ENCODE data around the gene SEC31B. TPM values are rescaled to one million over a fixed set of nuclear protein-coding genes. Genes with fewer than 3 reads are reported as not detected.
A peak's percentile ranks its signal among the peaks of the same experiment; 100 is the strongest.

Gene SEC31B
- total RNA-seq, 1 experiment from 2014 or later, result 10.6 TPM

DNA sequence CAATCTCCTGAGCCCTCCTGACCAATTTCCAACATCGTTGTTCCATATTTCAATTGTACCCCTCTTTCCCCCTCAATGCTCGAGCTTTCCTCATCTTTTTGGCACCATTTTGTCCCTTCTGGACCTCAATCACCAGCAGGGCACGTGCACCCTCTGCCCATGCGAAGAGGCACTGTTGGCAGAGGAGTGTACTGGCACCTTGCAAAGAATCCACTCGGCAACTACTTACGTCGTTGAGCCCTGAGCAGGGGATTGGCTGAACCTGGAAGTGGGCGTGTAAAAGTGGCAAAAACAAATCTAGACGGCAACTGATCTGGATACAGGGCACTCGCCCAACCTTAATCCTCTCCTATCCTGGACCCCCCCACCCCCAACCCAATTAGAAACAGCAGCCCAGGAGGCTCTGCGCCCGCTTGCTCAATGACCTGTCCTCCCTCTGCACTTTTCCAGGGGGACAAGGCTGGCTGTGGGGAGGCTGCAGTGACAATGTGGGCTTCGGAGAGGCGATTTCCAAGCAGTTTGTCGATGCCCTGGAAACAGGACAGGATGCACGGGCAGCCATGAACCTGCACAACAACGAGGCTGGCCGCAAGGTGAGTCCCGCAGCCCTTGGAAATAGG is 38.1 kb downstream of the SEC31B start:
- DNase-seq (ENCODE audit: unreplicated experiment), result peak; percentile 89
- CTCF ChIA-PET, result interaction anchor here (0.6 to 2.8 kb wide), 15 partner anchors 8 to 615 kb away, joined by 3 to 18 read pairs (median 4); no protein-coding TSS in a partner anchor
- POLR2A ChIA-PET, result interaction anchor here (0.6 to 3.2 kb wide), 8 partner anchors 14 to 1939 kb away, joined by 3 to 11 read pairs (median 3); partner anchors contain the start of gene SCD

DNA sequence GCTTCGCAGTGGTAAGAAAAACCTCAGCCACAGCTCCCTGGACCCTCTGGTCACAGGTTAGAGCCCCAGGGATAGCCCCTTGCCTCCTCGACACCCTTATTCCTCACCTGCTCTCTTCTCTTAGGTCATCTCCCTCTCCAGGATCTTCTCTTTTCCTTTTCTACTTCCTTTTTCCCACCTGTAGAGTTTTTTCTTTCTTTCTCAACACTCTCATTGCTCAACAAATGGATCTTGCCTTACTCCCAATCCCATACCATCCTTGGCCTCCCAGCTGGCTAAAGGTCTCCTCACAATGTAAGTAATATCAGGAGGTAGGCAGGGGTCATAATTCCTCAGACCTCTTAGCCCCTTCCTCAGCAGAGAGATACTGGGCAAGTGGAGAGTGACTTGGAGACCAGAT is 39.7 kb downstream of the SEC31B start:
- CTCF ChIA-PET, result interaction anchor here (0.6 kb wide), 3 partner anchors 119 to 613 kb away, joined by 3 to 4 read pairs (median 4); no protein-coding TSS in a partner anchor
- Mint-ChIP-seq H3K4me1 (ENCODE audit: insufficient read depth, unreplicated experiment) (peaks cover 5% of the 10 kb centered on the region), H3K27ac (ENCODE audit: low read depth, unreplicated experiment) (no peak overlapping the region), H3K9me3 (ENCODE audit: unreplicated experiment) (no peaks in the 10 kb centered on the region), H3K36me3 (ENCODE audit: insufficient read depth, unreplicated experiment) (no peaks in the 10 kb centered on the region), H3K27me3 (ENCODE audit: insufficient read depth, unreplicated experiment) (peaks cover 37% of the 10 kb centered on the region), H3K4me3 (ENCODE audit: unreplicated experiment) (no peak overlapping the region)
- BruUV-seq (replicated peaks), result no TSS peak
- intact Hi-C loops (cut with micrococcal nuclease), result no loop called here
- POLR2A ChIA-PET, result interaction anchor here (1.1 to 3.2 kb wide), 2 partner anchors 12 to 133 kb away, joined by 3 to 11 read pairs; partner anchors contain the start of gene SCD
- TF ChIP-seq, protein P1, sequence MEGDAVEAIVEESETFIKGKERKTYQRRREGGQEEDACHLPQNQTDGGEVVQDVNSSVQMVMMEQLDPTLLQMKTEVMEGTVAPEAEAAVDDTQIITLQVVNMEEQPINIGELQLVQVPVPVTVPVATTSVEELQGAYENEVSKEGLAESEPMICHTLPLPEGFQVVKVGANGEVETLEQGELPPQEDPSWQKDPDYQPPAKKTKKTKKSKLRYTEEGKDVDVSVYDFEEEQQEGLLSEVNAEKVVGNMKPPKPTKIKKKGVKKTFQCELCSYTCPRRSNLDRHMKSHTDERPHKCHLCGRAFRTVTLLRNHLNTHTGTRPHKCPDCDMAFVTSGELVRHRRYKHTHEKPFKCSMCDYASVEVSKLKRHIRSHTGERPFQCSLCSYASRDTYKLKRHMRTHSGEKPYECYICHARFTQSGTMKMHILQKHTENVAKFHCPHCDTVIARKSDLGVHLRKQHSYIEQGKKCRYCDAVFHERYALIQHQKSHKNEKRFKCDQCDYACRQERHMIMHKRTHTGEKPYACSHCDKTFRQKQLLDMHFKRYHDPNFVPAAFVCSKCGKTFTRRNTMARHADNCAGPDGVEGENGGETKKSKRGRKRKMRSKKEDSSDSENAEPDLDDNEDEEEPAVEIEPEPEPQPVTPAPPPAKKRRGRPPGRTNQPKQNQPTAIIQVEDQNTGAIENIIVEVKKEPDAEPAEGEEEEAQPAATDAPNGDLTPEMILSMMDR (IDR thresholded peaks at IDR 0.05; ENCODE audit: unreplicated experiment), result no peak
- DNase-seq (ENCODE audit: unreplicated experiment), result no peak

More for the DNA sequence above, 38.1 kb downstream of the SEC31B start:
- TF ChIP-seq, protein P1 (IDR thresholded peaks at IDR 0.05; ENCODE audit: unreplicated experiment), result no peak
- intact Hi-C loops (cut with micrococcal nuclease), result no loop called here
- H3K4me1 Mint-ChIP-seq (ENCODE audit: insufficient read depth, unreplicated experiment), result peaks cover 5% of the 10 kb centered on the region
- BruUV-seq (replicated peaks), result no TSS peak
- H3K36me3 Mint-ChIP-seq (ENCODE audit: insufficient read depth, unreplicated experiment), result no peaks in the 10 kb centered on the region
- no peak overlapping the region for H3K4me3 Mint-ChIP-seq (ENCODE audit: unreplicated experiment)
- no peaks in the 10 kb centered on the region for H3K9me3 Mint-ChIP-seq (ENCODE audit: unreplicated experiment)
- H3K27ac Mint-ChIP-seq (ENCODE audit: low read depth, unreplicated experiment), result no peak overlapping the region
- H3K27me3 Mint-ChIP-seq (ENCODE audit: insufficient read depth, unreplicated experiment), result peaks cover 37% of the 10 kb centered on the region

DNA sequence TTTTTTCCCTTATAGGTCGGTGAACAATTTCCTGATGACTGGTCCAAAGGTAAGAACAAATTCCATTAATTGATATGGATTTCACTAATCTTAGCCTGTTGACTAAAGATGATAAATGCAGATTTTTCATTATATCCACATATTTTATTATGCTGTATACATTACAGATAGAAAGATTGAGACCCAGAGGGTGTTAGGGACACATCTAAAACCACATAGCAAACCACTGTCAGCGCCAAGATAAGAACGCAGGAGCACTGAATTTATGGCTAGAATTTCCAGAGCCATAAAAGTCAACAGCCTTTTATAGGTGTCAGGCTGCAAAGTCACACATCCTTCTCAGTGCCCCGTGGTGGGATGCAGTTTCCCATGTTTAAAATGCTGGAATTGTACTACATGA is 40.6 kb downstream of the SEC31B start:
- ChIA-PET POLR2A (no interaction called here), CTCF (no interaction called here)
- Mint-ChIP-seq H3K27ac (ENCODE audit: low read depth, unreplicated experiment) (no peak overlapping the region), H3K36me3 (ENCODE audit: insufficient read depth, unreplicated experiment) (no peaks in the 10 kb centered on the region), H3K4me1 (ENCODE audit: insufficient read depth, unreplicated experiment) (peaks cover 5% of the 10 kb centered on the region), H3K27me3 (ENCODE audit: insufficient read depth, unreplicated experiment) (peaks cover 40% of the 10 kb centered on the region), H3K9me3 (ENCODE audit: unreplicated experiment) (no peaks in the 10 kb centered on the region), H3K4me3 (ENCODE audit: unreplicated experiment) (no peak overlapping the region)
- DNase-seq (ENCODE audit: unreplicated experiment), result no peak
- no TSS peak for BruUV-seq (replicated peaks)
- TF ChIP-seq, protein P1 (IDR thresholded peaks at IDR 0.05; ENCODE audit: unreplicated experiment), result no peak
- intact Hi-C loops (cut with micrococcal nuclease), result no loop called here

DNA sequence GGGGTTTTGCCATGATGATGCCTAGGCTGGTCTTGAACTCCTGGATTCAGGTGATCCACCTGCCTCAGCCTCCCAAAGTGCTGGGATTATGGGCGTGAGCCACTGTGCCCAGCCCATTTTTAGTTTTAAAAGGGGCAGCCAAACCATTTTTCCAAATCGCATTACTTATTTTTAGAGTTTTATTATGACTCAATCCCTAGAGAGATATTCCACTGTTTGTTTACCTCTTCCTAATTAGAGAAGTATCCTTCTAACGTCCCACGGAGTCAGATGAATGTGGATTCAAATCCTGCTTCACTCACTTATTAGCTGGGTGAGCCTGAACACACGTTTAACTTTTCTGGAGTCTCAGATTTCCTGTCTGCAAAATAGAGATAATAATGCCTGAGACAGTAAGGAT is 41.7 kb downstream of the SEC31B start:
- Mint-ChIP-seq H3K27ac (ENCODE audit: low read depth, unreplicated experiment) (no peak overlapping the region), H3K9me3 (ENCODE audit: unreplicated experiment) (no peaks in the 10 kb centered on the region), H3K4me1 (ENCODE audit: insufficient read depth, unreplicated experiment) (peaks cover 5% of the 10 kb centered on the region), H3K4me3 (ENCODE audit: unreplicated experiment) (no peak overlapping the region), H3K27me3 (ENCODE audit: insufficient read depth, unreplicated experiment) (peaks cover 47% of the 10 kb centered on the region), H3K36me3 (ENCODE audit: insufficient read depth, unreplicated experiment) (no peaks in the 10 kb centered on the region)
- no peak for DNase-seq (ENCODE audit: unreplicated experiment)
- ChIA-PET POLR2A (no interaction called here), CTCF (no interaction called here)
- no TSS peak for BruUV-seq (replicated peaks)
- TF ChIP-seq, protein P1 (IDR thresholded peaks at IDR 0.05; ENCODE audit: unreplicated experiment), result no peak
- intact Hi-C loops (cut with micrococcal nuclease), result no loop called here

Data from MCF 10A (cell line).